Suprapubic skin (tissue), 3 donors: ENCODE results near the gene ATXN7L1.

Experiments
- POLR2A ChIP-seq, 2 donors: fragments of 450-650 bp; IDR thresholded peaks; one replicate each; pipeline ENCODE4 v1.6.1; 2017; ENCODE audit warnings: antibody characterized with exemption in 2 of 2, mild to moderate bottlenecking in 2 of 2, moderate library complexity in 2 of 2
- TF ChIP-seq, protein P1 (sequence below), 2 donors: fragments of 200-600 bp in 1 of 2; fragments of 450-650 bp in 1 of 2; sonication (generic) in 1 of 2; IDR thresholded peaks; one replicate each; pipeline ENCODE4 v1.5.1; 2016 to 2019; ENCODE audit warnings: antibody characterized with exemption in 2 of 2, mild to moderate bottlenecking in 1 of 2, moderate library complexity in 1 of 2

DNA sequence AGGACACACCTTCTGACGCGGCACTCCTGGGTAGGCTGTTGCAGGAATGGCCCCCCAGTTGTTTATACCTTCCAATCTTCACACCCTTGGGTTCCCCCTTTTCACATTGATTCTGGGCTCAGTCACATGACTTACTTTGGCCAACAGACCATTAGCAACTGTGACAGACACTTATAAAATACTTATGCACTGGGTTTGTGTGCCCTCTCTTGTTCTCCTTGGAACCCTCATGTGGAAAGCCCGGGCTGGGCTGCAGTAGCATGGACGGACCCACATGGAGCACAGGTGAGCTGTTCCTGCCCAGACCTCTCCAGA, 69.0 kb downstream of the ATXN7L1 start:
- TF ChIP-seq, protein P1, sequence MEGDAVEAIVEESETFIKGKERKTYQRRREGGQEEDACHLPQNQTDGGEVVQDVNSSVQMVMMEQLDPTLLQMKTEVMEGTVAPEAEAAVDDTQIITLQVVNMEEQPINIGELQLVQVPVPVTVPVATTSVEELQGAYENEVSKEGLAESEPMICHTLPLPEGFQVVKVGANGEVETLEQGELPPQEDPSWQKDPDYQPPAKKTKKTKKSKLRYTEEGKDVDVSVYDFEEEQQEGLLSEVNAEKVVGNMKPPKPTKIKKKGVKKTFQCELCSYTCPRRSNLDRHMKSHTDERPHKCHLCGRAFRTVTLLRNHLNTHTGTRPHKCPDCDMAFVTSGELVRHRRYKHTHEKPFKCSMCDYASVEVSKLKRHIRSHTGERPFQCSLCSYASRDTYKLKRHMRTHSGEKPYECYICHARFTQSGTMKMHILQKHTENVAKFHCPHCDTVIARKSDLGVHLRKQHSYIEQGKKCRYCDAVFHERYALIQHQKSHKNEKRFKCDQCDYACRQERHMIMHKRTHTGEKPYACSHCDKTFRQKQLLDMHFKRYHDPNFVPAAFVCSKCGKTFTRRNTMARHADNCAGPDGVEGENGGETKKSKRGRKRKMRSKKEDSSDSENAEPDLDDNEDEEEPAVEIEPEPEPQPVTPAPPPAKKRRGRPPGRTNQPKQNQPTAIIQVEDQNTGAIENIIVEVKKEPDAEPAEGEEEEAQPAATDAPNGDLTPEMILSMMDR (IDR thresholded peaks at IDR 0.05), result no peak
- TF ChIP-seq POLR2A (IDR thresholded peaks at IDR 0.05), result no peak
